Activated CD4-positive, alpha-beta memory T cell treated with anti-CD3 and anti-CD28 coated beads for 36 hours (primary cell): Measurements from ENCODE around the gene BHLHE23. TPM values are rescaled to one million over a fixed set of nuclear protein-coding genes. Genes with fewer than 3 reads are reported as not detected.

Experiments used
- CTCF ChIA-PET: fragments of 350-600 bp; sonication (Branson Sonifier 250); formaldehyde crosslinking; loops from one replicate; lab custom pipeline; 2021; ENCODE audit warnings: antibody characterized with exemption, inconsistent platforms; lab: Charles Lee
- POLR2A ChIA-PET: fragments of 350-600 bp; sonication (Branson Sonifier 250); formaldehyde crosslinking; loops from one replicate; lab custom pipeline; 2021; ENCODE audit warnings: antibody characterized with exemption; lab: Charles Lee
- DNase-seq: peaks from one replicate; pipeline ENCODE4 v3.0.0-alpha.2; 2020
- H3K27ac Mint-ChIP-seq: one replicate; pipeline ENCODE4 v1.8.0; 2021; ENCODE audit warnings: mixed read lengths
- H3K27me3 Mint-ChIP-seq: one replicate; pipeline ENCODE4 v1.8.0; 2021; ENCODE audit warnings: mixed read lengths
- H3K36me3 Mint-ChIP-seq: one replicate; pipeline ENCODE4 v1.8.0; 2021; ENCODE audit warnings: mixed read lengths
- H3K4me1 Mint-ChIP-seq: one replicate; pipeline ENCODE4 v1.8.0; 2021; ENCODE audit warnings: low read depth, mixed read lengths
- H3K4me3 Mint-ChIP-seq: one replicate; pipeline ENCODE4 v1.8.0; 2021; ENCODE audit warnings: mild to moderate bottlenecking, mixed read lengths
- H3K9me3 Mint-ChIP-seq: one replicate; pipeline ENCODE4 v1.8.0; 2021; ENCODE audit warnings: mixed read lengths
- intact Hi-C: fragments of 100-400 bp; cut with micrococcal nuclease; formaldehyde crosslinking; loops from one replicate; pipeline ENCODE4 v1.15.1; 2023
- total RNA-seq, 2 experiments: library from RNA; stranded (reverse); gene quantifications; one replicate each; pipeline ENCODE4 v1.2.3, GENCODE V29; 2021

The BHLHE23 gene
- total RNA-seq, 2 experiments from 2014 or later, result not detected

DNA sequence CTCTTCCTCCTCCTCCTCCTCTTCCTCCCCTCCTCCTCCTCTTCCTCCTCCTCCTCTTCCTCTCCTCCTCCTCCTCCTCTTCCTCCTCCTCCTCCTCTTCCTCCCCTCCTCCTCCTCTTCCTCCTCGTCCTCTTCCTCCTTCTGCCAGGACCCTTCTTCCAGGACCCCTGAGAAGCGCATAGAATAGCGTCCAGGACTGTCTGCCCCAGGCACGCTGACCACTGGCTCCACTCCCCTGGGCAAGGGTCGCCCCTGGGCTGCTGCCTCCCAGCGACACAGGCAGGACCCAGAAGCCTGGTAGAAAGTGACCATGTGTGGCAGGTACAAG lies 42.4 kb upstream of the BHLHE23 start:
- intact Hi-C loops, result no loop called here
- Mint-ChIP-seq H3K4me3 (no peak overlapping the region), H3K27ac (no peak overlapping the region), H3K9me3 (no peaks in the 10 kb centered on the region), H3K4me1 (no peaks in the 10 kb centered on the region), H3K36me3 (no peaks in the 10 kb centered on the region), H3K27me3 (peaks cover 22% of the 10 kb centered on the region)
- no peak for DNase-seq
- POLR2A ChIA-PET, result no interaction called here
- CTCF ChIA-PET, result no interaction called here

- Mint-ChIP-seq H3K9me3 (no peaks in the 10 kb centered on the region), H3K36me3 (no peaks in the 10 kb centered on the region), H3K4me3 (no peak overlapping the region), H3K4me1 (no peaks in the 10 kb centered on the region), H3K27ac (no peak overlapping the region), H3K27me3 (peaks cover 23% of the 10 kb centered on the region)
- ChIA-PET POLR2A (no interaction called here), CTCF (interaction anchor here (0.6 kb wide), 2 partner anchors 14 to 76 kb away, joined by 3 read pairs; no protein-coding TSS in a partner anchor)
- no peak for DNase-seq
- intact Hi-C loops, result no loop called here
These were observed 41.9 kb upstream of the BHLHE23 start for GRCh38 chr20:63048516-63049190.

- POLR2A ChIA-PET, result no interaction called here
- no peak overlapping the region for H3K4me3 Mint-ChIP-seq
- CTCF ChIA-PET, result interaction anchor here (0.6 kb wide), 1 partner anchor 75 kb away, joined by 3 read pairs; no protein-coding TSS in a partner anchor
These were observed 41.2 kb upstream of the BHLHE23 start for GRCh38 chr20:63047946-63048345.

GRCh38 chr20:63047267-63047666 lies 40.5 kb upstream of the BHLHE23 start:
- ChIA-PET CTCF (no interaction called here), POLR2A (no interaction called here)

More at GRCh38 chr20:63047946-63048345, 41.2 kb upstream of the BHLHE23 start:
- H3K36me3 Mint-ChIP-seq, result no peaks in the 10 kb centered on the region
- no peaks in the 10 kb centered on the region for H3K9me3 Mint-ChIP-seq
- intact Hi-C loops, result no loop called here
- H3K27me3 Mint-ChIP-seq, result peaks cover 27% of the 10 kb centered on the region
- no peak for DNase-seq
- H3K27ac Mint-ChIP-seq, result no peak overlapping the region
- no peaks in the 10 kb centered on the region for H3K4me1 Mint-ChIP-seq

GRCh38 chr20:63046841-63047240 lies 40.1 kb upstream of the BHLHE23 start:
- Mint-ChIP-seq H3K4me3 (no peak overlapping the region), H3K27ac (no peak overlapping the region), H3K9me3 (no peaks in the 10 kb centered on the region), H3K36me3 (no peaks in the 10 kb centered on the region), H3K27me3 (peaks cover 32% of the 10 kb centered on the region), H3K4me1 (no peaks in the 10 kb centered on the region)
- intact Hi-C loops, result no loop called here
- DNase-seq, result no peak
- ChIA-PET CTCF (no interaction called here), POLR2A (no interaction called here)

More at GRCh38 chr20:63047267-63047666, 40.5 kb upstream of the BHLHE23 start:
- no peak for DNase-seq
- Mint-ChIP-seq H3K36me3 (no peaks in the 10 kb centered on the region), H3K9me3 (no peaks in the 10 kb centered on the region), H3K27ac (no peak overlapping the region), H3K4me1 (no peaks in the 10 kb centered on the region), H3K27me3 (peaks cover 32% of the 10 kb centered on the region), H3K4me3 (no peak overlapping the region)
- intact Hi-C loops, result no loop called here

- H3K27me3 Mint-ChIP-seq, result peaks cover 28% of the 10 kb centered on the region
- no peak overlapping the region for H3K27ac Mint-ChIP-seq
- no peak overlapping the region for H3K4me3 Mint-ChIP-seq
- CTCF ChIA-PET, result no interaction called here
- H3K4me1 Mint-ChIP-seq, result no peaks in the 10 kb centered on the region
- no peaks in the 10 kb centered on the region for H3K36me3 Mint-ChIP-seq
- H3K9me3 Mint-ChIP-seq, result no peaks in the 10 kb centered on the region
- POLR2A ChIA-PET, result no interaction called here
- intact Hi-C loops, result no loop called here
- no peak for DNase-seq
These were observed 39.2 kb upstream of the BHLHE23 start for GRCh38 chr20:63045991-63046390.

DNA sequence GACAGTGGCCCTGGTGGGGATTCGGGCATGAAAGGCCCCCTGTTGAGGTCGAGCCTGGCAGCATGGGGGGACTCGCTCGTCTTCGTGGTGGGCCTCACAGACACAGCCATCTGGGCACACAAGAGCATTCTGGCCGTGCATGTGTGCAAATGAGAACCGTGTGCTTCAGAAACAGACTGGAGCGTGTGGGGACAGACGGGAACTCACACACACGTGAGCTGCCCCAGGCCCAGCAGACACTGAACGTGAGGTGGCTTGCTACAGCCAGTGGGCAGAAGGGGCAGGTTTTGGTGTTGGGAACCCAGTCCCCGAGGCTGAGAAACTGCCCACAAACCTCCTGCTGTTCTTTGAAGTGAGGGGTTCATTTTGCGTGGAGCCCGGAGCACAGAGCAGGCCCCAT lies 38.6 kb upstream of the BHLHE23 start:
- ChIA-PET CTCF (no interaction called here), POLR2A (no interaction called here)
- no peaks in the 10 kb centered on the region for H3K4me1 Mint-ChIP-seq
- intact Hi-C loops, result no loop called here
- no peak for DNase-seq
- H3K27ac Mint-ChIP-seq, result no peak overlapping the region
- H3K36me3 Mint-ChIP-seq, result no peaks in the 10 kb centered on the region
- H3K27me3 Mint-ChIP-seq, result peaks cover 32% of the 10 kb centered on the region
- no peak overlapping the region for H3K4me3 Mint-ChIP-seq
- H3K9me3 Mint-ChIP-seq, result no peaks in the 10 kb centered on the region

- intact Hi-C loops, result no loop called here
- Mint-ChIP-seq H3K4me3 (no peak overlapping the region), H3K4me1 (no peaks in the 10 kb centered on the region), H3K27me3 (peaks cover 39% of the 10 kb centered on the region), H3K27ac (no peak overlapping the region), H3K36me3 (no peaks in the 10 kb centered on the region), H3K9me3 (no peaks in the 10 kb centered on the region)
- DNase-seq, result no peak
- POLR2A ChIA-PET, result no interaction called here
- CTCF ChIA-PET, result interaction anchor here (0.5 kb wide), 1 partner anchor 35 kb away, joined by 3 read pairs; no protein-coding TSS in a partner anchor
These were observed 37.8 kb upstream of the BHLHE23 start for GRCh38 chr20:63044605-63045004.

DNA sequence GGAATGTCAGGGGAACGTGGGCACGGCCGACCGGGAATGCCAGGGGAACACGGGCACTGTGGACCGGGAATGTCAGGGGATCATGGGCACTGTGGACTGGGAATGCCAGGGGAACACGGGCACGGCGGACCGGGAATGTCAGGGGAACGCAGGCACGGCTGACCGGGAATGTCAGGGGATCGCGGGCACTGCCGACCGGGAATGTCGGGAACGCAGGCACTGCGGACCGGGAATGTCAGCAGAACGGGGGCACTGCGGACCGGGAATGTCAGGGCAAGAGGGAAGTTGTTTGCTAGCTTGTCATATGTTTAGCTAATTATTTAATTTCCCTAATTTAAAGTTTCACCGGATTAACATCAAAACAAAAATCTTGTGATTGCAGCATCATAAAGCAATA lies 37.4 kb upstream of the BHLHE23 start:
- Mint-ChIP-seq H3K27ac (no peak overlapping the region), H3K27me3 (peaks cover 42% of the 10 kb centered on the region), H3K36me3 (no peaks in the 10 kb centered on the region), H3K9me3 (no peaks in the 10 kb centered on the region), H3K4me3 (no peak overlapping the region), H3K4me1 (no peaks in the 10 kb centered on the region)
- ChIA-PET POLR2A (no interaction called here), CTCF (no interaction called here)
- intact Hi-C loops, result no loop called here
- DNase-seq, result no peak

DNA sequence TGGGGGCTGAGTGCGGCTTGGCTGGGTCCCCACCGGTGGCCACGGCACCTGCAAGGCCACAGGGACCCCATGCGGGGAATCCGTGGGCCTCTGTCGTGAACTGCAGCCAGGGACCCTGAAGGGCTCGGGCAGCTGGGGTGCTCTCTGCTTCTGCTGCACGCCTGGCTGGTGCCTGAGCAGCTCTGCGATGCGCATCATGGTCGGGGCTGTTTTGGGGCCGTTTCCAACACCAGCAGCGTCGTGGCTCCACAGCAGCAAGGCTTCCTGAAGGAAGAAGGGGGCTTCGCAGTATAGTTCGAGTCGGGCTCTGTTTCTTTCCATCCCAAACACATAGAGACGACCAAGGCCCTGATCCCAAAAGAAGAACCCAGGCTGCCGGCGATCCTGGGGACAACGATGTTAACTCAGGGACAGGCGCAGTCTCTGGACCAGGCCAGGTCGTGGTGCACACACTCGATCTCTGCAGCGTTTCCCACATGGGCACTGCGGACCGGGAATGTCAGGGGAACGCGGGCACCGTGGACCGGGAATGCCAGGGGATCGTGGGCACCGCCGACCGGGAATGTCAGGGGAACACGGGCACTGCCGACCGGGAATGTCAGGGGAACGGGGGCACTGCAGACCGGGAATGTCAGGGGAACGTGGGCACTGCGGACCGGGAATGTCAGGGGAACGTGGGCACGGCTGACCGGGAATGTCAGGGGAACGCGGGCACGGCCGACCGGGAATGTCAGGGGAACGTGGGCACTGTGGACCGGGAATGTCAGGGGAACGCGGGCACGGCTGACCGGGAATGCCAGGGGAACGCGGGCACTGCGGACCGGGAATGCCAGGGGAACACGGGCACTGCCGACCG lies 36.8 kb upstream of the BHLHE23 start:
- Mint-ChIP-seq H3K4me3 (no peak overlapping the region), H3K27me3 (peaks cover 41% of the 10 kb centered on the region), H3K27ac (no peak overlapping the region), H3K36me3 (no peaks in the 10 kb centered on the region), H3K9me3 (no peaks in the 10 kb centered on the region), H3K4me1 (no peaks in the 10 kb centered on the region)
- ChIA-PET CTCF (no interaction called here), POLR2A (no interaction called here)
- intact Hi-C loops, result no loop called here
- no peak for DNase-seq

- CTCF ChIA-PET, result no interaction called here
- H3K4me3 Mint-ChIP-seq, result no peak overlapping the region
- intact Hi-C loops, result no loop called here
- H3K9me3 Mint-ChIP-seq, result no peaks in the 10 kb centered on the region
- POLR2A ChIA-PET, result no interaction called here
- H3K4me1 Mint-ChIP-seq, result no peaks in the 10 kb centered on the region
- H3K27ac Mint-ChIP-seq, result no peak overlapping the region
- no peak for DNase-seq
- H3K36me3 Mint-ChIP-seq, result no peaks in the 10 kb centered on the region
- peaks cover 46% of the 10 kb centered on the region for H3K27me3 Mint-ChIP-seq
These were observed 35.8 kb upstream of the BHLHE23 start for GRCh38 chr20:63042448-63043071.

- Mint-ChIP-seq H3K9me3 (no peaks in the 10 kb centered on the region), H3K4me3 (no peak overlapping the region), H3K4me1 (no peaks in the 10 kb centered on the region), H3K36me3 (no peaks in the 10 kb centered on the region), H3K27me3 (peaks cover 46% of the 10 kb centered on the region), H3K27ac (no peak overlapping the region)
- intact Hi-C loops, result no loop called here
- POLR2A ChIA-PET, result no interaction called here
- DNase-seq, result no peak
- CTCF ChIA-PET, result no interaction called here
These were observed 35.0 kb upstream of the BHLHE23 start for GRCh38 chr20:63041776-63042175.
